HEK293T (cell line): ENCODE data around the gene MRGPRG.

Experiments
- BHLHE40 ChIP-seq: fragments of 450-650 bp; IDR thresholded peaks from 2 replicates; pipeline ENCODE4 v1.6.1; 2016; ENCODE audit warnings: mild to moderate bottlenecking, moderate library complexity, borderline replicate concordance
- ELF4 ChIP-seq: fragments of 450-650 bp; IDR thresholded peaks from 2 replicates; pipeline ENCODE4 v1.6.1; 2017; ENCODE audit warnings: antibody characterized with exemption
- HDGF ChIP-seq: fragments of 450-650 bp; IDR thresholded peaks from 2 replicates; pipeline ENCODE4 v1.6.1; 2017; ENCODE audit warnings: antibody characterized with exemption, borderline replicate concordance
- L3MBTL2 ChIP-seq: fragments of 450-650 bp; conservative IDR thresholded peaks from 2 replicates; pipeline ENCODE4 v1.6.1; 2016; ENCODE audit warnings: mild to moderate bottlenecking
- NFRKB ChIP-seq: fragments of 450-650 bp; IDR thresholded peaks from 2 replicates; pipeline ENCODE4 v1.6.1; 2016; ENCODE audit warnings: mild to moderate bottlenecking, moderate library complexity
- SUZ12 ChIP-seq: fragments of 450-650 bp; IDR thresholded peaks from 2 replicates; pipeline ENCODE4 v1.6.1; 2016; ENCODE audit warnings: mild to moderate bottlenecking

DNA sequence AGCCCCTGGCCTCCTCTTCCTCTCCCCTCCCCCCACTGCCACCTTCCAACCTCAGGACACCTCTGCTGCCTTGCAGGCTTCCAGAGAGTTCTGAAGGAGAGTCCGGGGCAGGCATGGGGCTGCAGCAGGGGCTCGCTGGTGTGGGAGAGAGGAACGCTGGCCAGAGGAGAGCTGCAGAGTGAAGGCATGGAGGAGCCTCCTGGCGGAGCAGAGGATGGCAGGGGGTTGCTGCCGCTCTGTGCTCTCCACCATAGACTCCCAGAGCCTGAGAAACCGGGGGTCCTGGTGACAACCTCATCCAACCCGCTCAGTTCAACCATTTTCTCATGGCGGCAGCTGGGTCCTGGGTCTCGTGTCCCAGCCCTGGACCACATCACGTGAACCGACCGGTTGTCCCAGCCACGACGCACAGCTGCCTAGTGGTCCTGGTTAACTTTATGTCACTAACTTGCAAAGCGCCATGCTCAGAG is 17.5 kb downstream of the MRGPRG start:
- no peak for TF ChIP-seq ELF4
- TF ChIP-seq BHLHE40: no peak
- TF ChIP-seq HDGF: no peak
- no peak for TF ChIP-seq NFRKB
- TF ChIP-seq L3MBTL2: no peak
- TF ChIP-seq SUZ12: no peak
